Astrocyte (in vitro differentiated cells and primary cell): ENCODE data around the gene C6orf141.

Source experiments
- EZH2 ChIP-seq: IDR thresholded peaks from 2 replicates; pipeline ENCODE4 v1.6.1; 2012; ENCODE audit warnings: mild to moderate bottlenecking, low read length, inconsistent platforms; ENCODE audit not compliant: insufficient read depth
- TF ChIP-seq, protein P1 (sequence below): IDR thresholded peaks from 2 replicates; pipeline ENCODE4 v1.5.1; 2011; ENCODE audit warnings: low read depth, mild to moderate bottlenecking, inconsistent platforms, low read length, moderate library complexity; ENCODE audit not compliant: insufficient read depth

GRCh38 chr6:49541210-49541724, 9.2 kb upstream of the C6orf141 start:
- TF ChIP-seq, protein P1, sequence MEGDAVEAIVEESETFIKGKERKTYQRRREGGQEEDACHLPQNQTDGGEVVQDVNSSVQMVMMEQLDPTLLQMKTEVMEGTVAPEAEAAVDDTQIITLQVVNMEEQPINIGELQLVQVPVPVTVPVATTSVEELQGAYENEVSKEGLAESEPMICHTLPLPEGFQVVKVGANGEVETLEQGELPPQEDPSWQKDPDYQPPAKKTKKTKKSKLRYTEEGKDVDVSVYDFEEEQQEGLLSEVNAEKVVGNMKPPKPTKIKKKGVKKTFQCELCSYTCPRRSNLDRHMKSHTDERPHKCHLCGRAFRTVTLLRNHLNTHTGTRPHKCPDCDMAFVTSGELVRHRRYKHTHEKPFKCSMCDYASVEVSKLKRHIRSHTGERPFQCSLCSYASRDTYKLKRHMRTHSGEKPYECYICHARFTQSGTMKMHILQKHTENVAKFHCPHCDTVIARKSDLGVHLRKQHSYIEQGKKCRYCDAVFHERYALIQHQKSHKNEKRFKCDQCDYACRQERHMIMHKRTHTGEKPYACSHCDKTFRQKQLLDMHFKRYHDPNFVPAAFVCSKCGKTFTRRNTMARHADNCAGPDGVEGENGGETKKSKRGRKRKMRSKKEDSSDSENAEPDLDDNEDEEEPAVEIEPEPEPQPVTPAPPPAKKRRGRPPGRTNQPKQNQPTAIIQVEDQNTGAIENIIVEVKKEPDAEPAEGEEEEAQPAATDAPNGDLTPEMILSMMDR, result no peak
- TF ChIP-seq EZH2, result no peak
